GM12892 (cell line): ENCODE results near the gene MINDY3.

Experiments
- POLR2A ChIP-seq: IDR thresholded peaks from 2 replicates; pipeline ENCODE4 v1.6.1; 2011; ENCODE audit warnings: low read depth, low read length, control low read depth
- POLR2AphosphoS5 ChIP-seq: IDR thresholded peaks from 2 replicates; pipeline ENCODE4 v1.6.1; 2011; ENCODE audit warnings: low read depth, low read length, control low read depth
- TAF1 ChIP-seq: IDR thresholded peaks from 2 replicates; pipeline ENCODE4 v1.6.1; 2011; ENCODE audit warnings: low read depth, mild to moderate bottlenecking, control low read depth, low read length, borderline replicate concordance

DNA sequence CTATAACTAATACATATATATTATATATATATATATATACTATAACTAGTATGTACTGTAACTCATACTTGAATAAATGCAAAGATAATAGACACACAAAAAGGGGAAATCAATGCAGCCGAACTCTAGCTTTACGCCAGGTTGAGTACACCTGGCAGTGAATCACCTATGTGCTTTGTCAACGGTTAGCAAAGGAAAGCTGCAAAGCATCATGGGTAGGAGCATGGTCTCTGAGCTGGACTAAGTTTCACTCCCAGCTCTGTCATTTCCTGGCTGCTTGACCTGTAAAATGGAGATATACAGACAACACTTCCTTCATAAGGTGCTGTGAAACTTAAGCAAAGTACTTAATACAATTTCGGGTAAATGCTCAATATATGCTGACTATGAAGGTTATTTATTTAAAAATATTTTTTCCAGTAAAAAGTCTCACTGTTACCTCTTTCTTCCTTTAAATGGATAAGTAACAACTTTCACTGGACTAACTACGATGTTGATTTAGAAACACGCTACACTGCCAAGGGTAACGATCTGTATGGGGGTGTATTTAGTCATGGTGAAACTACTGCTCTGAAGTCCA lies 78.8 kb downstream of the MINDY3 start:
- no peak for TF ChIP-seq POLR2A
- no peak for TF ChIP-seq POLR2AphosphoS5
- no peak for TF ChIP-seq TAF1
